ENCODE measurements around the gene DTHD1.

- no peak for TF ChIP-seq CTCF (conservative IDR thresholded peaks at IDR 0.05; ENCODE audit: low read depth, low read length)
- TF ChIP-seq EZH2 (IDR thresholded peaks at IDR 0.05; ENCODE audit: borderline replicate concordance, low read depth, low read length, poor library complexity, severe bottlenecking), result no peak
Measured at GRCh38 chr4:36323816-36324419, 42.5 kb downstream of the DTHD1 start.

Data from A673 (cell line).